ENCODE data around the gene ALDH1B1. TPM values are rescaled to one million over a fixed set of nuclear protein-coding genes. Genes with fewer than 3 reads are reported as not detected.
A peak's percentile ranks its signal among the peaks of the same experiment; 100 is the strongest.
"Not testable (repeated sequence)": the region's sequence is repeated elsewhere in the genome, so short reads cannot be mapped to it uniquely, and the experiment has no call there.

ALDH1B1 gene
- total RNA-seq, 1 experiment from 2014 or later: 55.5 TPM

DNA sequence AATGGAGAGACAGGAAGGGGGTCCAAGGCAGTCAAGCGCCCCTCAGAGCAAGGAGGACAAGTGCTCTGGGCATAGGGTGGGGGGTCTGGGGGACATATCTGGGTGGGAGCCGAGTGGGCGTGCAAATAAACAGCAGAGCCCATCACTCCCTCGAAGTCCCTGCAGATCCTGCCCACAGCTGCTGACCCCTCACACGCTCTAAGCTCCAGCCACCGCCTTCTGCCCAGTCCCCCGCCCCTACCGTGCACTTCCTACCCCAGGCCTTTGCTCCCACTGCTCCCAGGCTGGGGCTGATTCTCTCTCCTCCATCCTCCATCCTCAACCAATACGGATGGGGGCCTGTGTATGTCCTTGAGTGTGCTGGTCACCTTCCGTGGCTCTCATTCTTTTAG lies 16.9 kb upstream of the ALDH1B1 start (continued):
- TF ChIP-seq, protein P1, sequence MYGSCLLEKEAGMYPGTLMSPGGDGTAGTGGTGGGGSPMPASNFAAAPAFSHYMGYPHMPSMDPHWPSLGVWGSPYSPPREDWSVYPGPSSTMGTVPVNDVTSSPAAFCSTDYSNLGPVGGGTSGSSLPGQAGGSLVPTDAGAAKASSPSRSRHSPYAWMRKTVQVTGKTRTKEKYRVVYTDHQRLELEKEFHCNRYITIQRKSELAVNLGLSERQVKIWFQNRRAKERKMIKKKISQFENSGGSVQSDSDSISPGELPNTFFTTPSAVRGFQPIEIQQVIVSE (CRISPR knock-in tag; IDR thresholded peaks at IDR 0.05; ENCODE audit: borderline replicate concordance): no peak

DNA sequence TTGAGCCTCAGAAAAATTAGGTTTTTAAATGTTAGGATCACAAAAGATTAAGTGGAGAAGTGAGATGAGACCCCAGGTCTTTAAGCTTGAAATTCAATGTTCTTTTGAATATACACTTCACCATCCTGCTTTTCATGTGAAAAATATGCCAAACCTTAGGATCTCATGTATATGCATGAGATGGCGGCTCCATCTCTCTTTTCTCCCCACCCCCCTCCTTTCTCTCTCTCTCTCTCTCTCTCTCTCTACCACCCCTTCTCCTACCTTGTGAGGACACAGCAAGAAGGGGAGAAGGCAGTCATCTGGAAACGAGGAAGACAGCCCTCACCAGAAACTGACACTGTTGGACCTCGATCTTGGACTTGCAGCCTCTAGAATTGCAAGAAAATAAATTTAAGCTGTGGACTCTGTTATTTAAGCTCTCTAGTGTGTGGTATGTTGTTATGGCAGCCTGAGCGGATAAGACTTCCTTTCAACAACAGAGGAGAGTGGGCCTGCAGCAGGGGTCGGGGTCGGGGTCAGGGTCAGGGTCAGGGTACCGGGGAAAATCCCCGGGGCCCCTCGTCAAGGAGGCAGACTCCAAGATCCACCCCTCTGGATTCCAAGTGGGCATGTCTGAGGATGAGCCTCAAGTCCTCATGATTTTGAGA lies 16.4 kb upstream of the ALDH1B1 start:
- DNase-seq (ENCODE audit: low spot score) (no peak), ATAC-seq (no peak)
- no peak overlapping the region for H3K27ac Mint-ChIP-seq
- H3K27me3 Mint-ChIP-seq (ENCODE audit: low read depth): peaks cover 90% of the 10 kb centered on the region
- TF ChIP-seq GRHL2 (CRISPR knock-in tag; IDR thresholded peaks at IDR 0.05; ENCODE audit: insufficient replicate concordance, severe bottlenecking): no peak
- TF ChIP-seq MYBL2 (CRISPR knock-in tag; IDR thresholded peaks at IDR 0.05): no peak
- TF ChIP-seq NR1H2 (CRISPR knock-in tag; IDR thresholded peaks at IDR 0.05): no peak
- TF ChIP-seq, protein P2, sequence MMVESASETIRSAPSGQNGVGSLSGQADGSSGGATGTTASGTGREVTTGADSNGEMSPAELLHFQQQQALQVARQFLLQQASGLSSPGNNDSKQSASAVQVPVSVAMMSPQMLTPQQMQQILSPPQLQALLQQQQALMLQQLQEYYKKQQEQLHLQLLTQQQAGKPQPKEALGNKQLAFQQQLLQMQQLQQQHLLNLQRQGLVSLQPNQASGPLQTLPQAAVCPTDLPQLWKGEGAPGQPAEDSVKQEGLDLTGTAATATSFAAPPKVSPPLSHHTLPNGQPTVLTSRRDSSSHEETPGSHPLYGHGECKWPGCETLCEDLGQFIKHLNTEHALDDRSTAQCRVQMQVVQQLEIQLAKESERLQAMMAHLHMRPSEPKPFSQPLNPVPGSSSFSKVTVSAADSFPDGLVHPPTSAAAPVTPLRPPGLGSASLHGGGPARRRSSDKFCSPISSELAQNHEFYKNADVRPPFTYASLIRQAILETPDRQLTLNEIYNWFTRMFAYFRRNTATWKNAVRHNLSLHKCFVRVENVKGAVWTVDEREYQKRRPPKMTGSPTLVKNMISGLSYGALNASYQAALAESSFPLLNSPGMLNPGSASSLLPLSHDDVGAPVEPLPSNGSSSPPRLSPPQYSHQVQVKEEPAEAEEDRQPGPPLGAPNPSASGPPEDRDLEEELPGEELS (CRISPR knock-in tag; IDR thresholded peaks at IDR 0.05): no peak
- TF ChIP-seq ETV6 (CRISPR knock-in tag; IDR thresholded peaks at IDR 0.05): no peak
- TF ChIP-seq, protein P3, sequence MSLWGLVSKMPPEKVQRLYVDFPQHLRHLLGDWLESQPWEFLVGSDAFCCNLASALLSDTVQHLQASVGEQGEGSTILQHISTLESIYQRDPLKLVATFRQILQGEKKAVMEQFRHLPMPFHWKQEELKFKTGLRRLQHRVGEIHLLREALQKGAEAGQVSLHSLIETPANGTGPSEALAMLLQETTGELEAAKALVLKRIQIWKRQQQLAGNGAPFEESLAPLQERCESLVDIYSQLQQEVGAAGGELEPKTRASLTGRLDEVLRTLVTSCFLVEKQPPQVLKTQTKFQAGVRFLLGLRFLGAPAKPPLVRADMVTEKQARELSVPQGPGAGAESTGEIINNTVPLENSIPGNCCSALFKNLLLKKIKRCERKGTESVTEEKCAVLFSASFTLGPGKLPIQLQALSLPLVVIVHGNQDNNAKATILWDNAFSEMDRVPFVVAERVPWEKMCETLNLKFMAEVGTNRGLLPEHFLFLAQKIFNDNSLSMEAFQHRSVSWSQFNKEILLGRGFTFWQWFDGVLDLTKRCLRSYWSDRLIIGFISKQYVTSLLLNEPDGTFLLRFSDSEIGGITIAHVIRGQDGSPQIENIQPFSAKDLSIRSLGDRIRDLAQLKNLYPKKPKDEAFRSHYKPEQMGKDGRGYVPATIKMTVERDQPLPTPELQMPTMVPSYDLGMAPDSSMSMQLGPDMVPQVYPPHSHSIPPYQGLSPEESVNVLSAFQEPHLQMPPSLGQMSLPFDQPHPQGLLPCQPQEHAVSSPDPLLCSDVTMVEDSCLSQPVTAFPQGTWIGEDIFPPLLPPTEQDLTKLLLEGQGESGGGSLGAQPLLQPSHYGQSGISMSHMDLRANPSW (CRISPR knock-in tag; conservative IDR thresholded peaks at IDR 0.05; ENCODE audit: low read depth): no peak
- H3K4me1 Mint-ChIP-seq: peaks cover 14% of the 10 kb centered on the region
- no peak overlapping the region for H3K4me3 Mint-ChIP-seq
- ChIA-PET POLR2A (no interaction called here), CTCF (interaction anchor here (3.3 kb wide), 1 partner anchor 17 kb away, joined by 12 read pairs; the partner anchor contains the start of gene ALDH1B1)
- peaks cover 6% of the 10 kb centered on the region for H3K36me3 Mint-ChIP-seq
- peaks cover 10% of the 10 kb centered on the region for H3K9me3 Mint-ChIP-seq

DNA sequence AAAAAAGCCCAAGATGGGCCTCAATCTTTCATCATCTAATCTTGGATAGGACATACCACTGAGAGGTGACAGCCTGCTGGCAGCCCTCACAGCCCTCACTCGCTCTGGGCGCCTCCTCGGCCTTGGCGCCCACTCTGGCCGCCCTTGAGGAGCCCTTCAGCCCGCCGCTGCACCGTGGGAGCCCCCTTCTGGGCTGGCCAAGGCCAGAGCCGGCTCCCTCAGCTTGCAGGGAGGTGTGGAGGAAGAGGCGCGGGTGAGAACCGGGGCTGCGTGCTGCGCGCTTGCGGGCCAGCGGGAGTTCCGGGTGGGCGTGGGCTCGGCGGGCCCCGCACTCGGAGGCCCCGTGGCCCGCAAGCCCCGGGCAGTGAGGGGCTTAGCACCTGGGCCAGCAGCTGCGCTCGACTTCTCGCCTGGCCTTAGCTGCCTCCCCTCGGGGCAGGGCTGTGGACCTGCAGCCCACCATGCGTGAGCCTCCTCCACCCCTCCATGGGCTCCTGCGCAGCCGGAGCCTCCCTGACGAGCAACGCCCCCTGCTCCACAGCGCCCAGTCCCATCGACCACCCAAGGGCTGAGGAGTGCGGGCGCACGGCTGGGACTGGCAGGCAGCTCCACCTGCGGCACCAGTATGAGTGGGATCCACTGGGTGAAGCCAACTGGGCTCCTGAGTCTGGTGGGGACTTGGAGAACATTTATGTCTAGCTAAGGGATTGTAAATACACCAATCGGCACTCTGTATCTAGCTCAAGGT lies 15.0 kb upstream of the ALDH1B1 start:
- peaks cover 90% of the 10 kb centered on the region for H3K27me3 Mint-ChIP-seq (ENCODE audit: low read depth)
- ATAC-seq; DNase-seq (ENCODE audit: low spot score); H3K36me3 Mint-ChIP-seq; H3K4me3 Mint-ChIP-seq; H3K9me3 Mint-ChIP-seq; POLR2A ChIA-PET; H3K27ac Mint-ChIP-seq: not testable (repeated sequence)
- peaks cover 21% of the 10 kb centered on the region for H3K4me1 Mint-ChIP-seq
- CTCF ChIA-PET: interaction anchor here (0.8 to 3.3 kb wide), 3 partner anchors 12 to 16 kb away, joined by 3 to 12 read pairs (median 3); partner anchors contain the start of gene ALDH1B1

DNA sequence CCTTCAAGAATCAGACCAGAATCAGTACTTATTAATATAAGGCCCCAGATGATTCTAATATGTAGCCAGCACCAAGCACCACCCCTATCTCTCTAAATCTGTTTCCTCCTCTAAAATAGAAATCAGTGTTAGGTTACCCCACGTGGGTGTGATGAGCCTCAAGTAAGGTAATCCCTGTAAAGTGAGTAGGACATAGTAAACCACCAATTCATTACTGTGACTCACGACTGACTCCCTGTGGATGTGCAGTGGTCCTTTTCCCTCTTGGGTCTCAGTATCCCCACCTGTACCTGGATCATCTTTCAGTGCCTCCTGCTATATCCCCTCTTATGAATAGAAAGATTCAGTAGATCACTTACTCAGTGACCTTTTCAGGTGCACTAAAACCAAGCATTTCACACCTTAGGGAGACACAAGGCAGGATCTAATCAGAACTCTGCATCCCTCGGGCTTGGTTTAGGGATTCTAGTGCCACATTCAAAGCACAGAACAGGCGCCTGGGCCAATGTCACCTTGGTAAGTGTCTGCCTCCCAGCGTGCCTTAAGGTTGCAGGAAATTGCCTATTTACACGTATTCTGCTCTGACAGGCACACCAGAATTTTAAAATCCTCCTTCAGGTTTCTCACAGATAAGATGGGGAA lies 12.2 kb upstream of the ALDH1B1 start:
- CTCF ChIA-PET: interaction anchor here (1.1 kb wide), 1 partner anchor 12 kb away, joined by 3 read pairs; the partner anchor contains the start of gene ALDH1B1
- peaks cover 26% of the 10 kb centered on the region for H3K9me3 Mint-ChIP-seq
- peaks cover 21% of the 10 kb centered on the region for H3K4me1 Mint-ChIP-seq
- no peak for TF ChIP-seq ZNF263 (CRISPR knock-in tag; IDR thresholded peaks at IDR 0.05; ENCODE audit: low read depth)
- TF ChIP-seq ZNF317 (CRISPR knock-in tag; IDR thresholded peaks at IDR 0.05; ENCODE audit: borderline replicate concordance, low read depth): no peak
- no peak for TF ChIP-seq ZNF219 (CRISPR knock-in tag; IDR thresholded peaks at IDR 0.05; ENCODE audit: borderline replicate concordance)
- DNase-seq (ENCODE audit: low spot score) (no peak), ATAC-seq (peak; percentile 25)
- POLR2A ChIA-PET: no interaction called here
- H3K27me3 Mint-ChIP-seq (ENCODE audit: low read depth): peaks cover 94% of the 10 kb centered on the region
- H3K4me3 Mint-ChIP-seq: no peak overlapping the region
- peaks cover 15% of the 10 kb centered on the region for H3K36me3 Mint-ChIP-seq
- H3K27ac Mint-ChIP-seq: peak overlapping the region; percentile 34

Data from WTC11 (cell line).